Heart left ventricle (tissue), 13 donors: ENCODE measurements around the gene HAUS2.

Experiments
- POLR2A ChIP-seq, 2 donors: fragments of 450-650 bp; IDR thresholded peaks; one replicate each; pipeline ENCODE4 v1.6.1; 2017; ENCODE audit warnings: antibody characterized with exemption in 2 of 2, mild to moderate bottlenecking in 2 of 2, moderate library complexity in 2 of 2
- TF ChIP-seq, protein P1 (sequence below), 12 donors: fragments of 200-600 bp; sonication (generic) in 4 of 12; IDR thresholded peaks; one replicate each; pipeline versions ENCODE4 v1.5.0 to v1.8.0; 2018 to 2022; ENCODE audit warnings: antibody characterized with exemption in 12 of 12, mild to moderate bottlenecking in 5 of 12
- donor health status: ischemic (EF 13 %, LVEDD 7.1; RV severe dilation, severe dysfunction).
- donor health status: DM: no; HTN: yes; CAD: no.
- donor health status: DM: no; HTN: no; CAD: no.
- donor health status: ischemic (EF 25% LVEDD 6.9; RV normal size, moderate dysfunction).
- donor health status: ischemic (EF 25% LVEDD 5.7; RV mildly dilated, moderate dysfunction).
- donor health status: ischemic (EF 35%, LVEDD 5.7; RV mildly dilated, moderate dysfunction).
- donor health status: nonischemic (EF 11% LVEDD 7.7; RV severe dilation, severe dysfunction).
- donor health status: DM: yes; HTN: yes; CAD: no.
- donor health status: PGD.
- donor health status: ischemic (EF 29% LVEDD 5.4; RV normal size, mild dysfunction).
- donor health status: nonischemic (EF 23%, LVEDD 6.1; RV moderate dilation, normal function).

GRCh38 chr15:42544853-42545629 lies 3.6 kb upstream of the HAUS2 start:
- no peak for TF ChIP-seq POLR2A (IDR thresholded peaks at IDR 0.05)
- TF ChIP-seq, protein P1, sequence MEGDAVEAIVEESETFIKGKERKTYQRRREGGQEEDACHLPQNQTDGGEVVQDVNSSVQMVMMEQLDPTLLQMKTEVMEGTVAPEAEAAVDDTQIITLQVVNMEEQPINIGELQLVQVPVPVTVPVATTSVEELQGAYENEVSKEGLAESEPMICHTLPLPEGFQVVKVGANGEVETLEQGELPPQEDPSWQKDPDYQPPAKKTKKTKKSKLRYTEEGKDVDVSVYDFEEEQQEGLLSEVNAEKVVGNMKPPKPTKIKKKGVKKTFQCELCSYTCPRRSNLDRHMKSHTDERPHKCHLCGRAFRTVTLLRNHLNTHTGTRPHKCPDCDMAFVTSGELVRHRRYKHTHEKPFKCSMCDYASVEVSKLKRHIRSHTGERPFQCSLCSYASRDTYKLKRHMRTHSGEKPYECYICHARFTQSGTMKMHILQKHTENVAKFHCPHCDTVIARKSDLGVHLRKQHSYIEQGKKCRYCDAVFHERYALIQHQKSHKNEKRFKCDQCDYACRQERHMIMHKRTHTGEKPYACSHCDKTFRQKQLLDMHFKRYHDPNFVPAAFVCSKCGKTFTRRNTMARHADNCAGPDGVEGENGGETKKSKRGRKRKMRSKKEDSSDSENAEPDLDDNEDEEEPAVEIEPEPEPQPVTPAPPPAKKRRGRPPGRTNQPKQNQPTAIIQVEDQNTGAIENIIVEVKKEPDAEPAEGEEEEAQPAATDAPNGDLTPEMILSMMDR (IDR thresholded peaks at IDR 0.05): no peak
